TTC549 (cell line): ENCODE measurements around the gene DMXL2.
A peak's percentile ranks its signal among the peaks of the same experiment; 100 is the strongest.
"Not testable (repeated sequence)": the region's sequence is repeated elsewhere in the genome, so short reads cannot be mapped to it uniquely, and the experiment has no call there.

ENCODE experiments used
- FAIRE-seq: peaks from 2 replicates; lab custom pipeline; 2012; peaks lifted over from hg19 to GRCh38; lab: Jason Lieb, UNC

Gene DMXL2, protein sequence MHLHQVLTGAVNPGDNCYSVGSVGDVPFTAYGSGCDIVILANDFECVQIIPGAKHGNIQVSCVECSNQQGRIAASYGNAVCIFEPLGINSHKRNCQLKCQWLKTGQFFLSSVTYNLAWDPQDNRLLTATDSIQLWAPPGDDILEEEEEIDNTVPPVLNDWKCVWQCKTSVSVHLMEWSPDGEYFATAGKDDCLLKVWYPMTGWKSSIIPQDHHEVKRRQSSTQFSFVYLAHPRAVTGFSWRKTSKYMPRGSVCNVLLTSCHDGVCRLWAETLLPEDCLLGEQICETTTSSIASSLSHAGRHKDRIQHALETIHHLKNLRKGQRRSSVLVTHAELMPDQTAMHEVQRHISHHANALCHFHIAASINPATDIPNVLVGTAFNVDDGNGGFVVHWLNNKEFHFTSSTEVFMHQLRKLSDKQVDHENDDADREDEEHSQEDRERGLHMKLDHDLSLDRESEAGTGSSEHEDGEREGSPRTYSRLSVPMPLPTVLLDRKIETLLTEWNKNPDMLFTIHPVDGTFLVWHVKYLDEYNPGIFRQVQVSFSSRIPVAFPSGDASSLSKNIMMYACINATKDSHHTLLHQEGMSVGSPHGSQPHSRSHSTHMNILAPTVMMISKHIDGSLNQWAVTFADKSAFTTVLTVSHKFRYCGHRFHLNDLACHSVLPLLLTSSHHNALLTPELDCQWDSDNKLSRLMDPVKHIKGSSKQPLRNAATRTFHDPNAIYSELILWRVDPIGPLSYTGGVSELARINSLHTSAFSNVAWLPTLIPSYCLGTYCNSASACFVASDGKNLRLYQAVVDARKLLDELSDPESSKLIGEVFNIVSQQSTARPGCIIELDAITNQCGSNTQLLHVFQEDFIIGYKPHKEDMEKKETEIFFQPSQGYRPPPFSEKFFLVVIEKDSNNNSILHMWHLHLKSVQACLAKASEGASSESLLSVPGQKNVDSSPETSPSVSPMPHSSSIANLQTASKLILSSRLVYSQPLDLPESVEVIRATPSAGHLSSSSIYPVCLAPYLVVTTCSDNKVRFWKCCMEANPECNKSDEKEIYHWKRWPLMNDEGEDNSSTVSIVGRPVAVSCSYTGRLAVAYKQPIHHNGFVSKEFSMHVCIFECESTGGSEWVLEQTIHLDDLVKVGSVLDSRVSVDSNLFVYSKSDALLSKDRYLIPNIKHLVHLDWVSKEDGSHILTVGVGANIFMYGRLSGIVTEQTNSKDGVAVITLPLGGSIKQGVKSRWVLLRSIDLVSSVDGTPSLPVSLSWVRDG (N-terminal part only)

DNA sequence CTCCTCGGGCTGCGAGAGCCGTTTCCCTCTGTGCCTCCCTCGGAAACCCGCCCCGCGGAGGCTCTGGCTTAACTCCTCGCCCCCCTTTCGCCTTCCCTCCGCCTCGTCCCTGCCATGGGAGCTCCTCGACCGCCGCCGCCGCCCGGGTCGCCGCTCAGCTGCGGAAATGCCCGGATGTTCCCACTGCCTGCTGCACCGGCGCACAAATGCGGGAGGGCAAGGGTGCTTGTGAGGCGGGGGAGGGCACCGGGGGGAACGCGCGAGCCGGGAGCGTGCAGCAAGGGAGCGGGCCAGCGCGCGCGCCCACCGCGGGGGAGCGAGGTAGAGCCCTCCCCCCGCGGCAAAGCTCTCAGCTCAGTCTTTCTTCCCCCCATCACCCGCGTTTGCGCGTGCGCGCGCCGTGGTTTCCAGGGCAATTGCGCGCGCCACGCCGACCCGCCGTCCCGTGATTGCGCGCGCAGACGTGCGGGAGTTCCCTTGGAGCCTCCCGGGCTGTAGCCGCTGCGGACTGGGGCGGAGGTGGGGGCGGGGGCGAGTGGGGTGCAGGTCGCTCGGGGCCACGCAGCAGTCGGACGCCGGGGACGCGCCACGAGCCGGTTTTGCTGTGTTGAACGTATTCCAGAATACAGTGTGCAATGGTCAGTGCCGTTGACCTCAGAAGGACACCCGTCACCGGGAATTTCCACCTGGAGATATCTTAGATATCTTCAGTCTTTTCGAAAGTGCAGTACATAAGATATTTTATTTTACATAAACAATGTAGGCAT is at the start of gene DMXL2:
TSS of gene DMXL2 (minus strand) at position 168 of the 767 bp plus-strand sequence. CDS start 226 bp downstream, outside the sequence.
- no peak for FAIRE-seq

- FAIRE-seq, result no peak
Measured at GRCh38 chr15:51672155-51672687, 49.6 kb upstream of the DMXL2 start.

GRCh38 chr15:51669381-51669780 is 46.8 kb upstream of the DMXL2 start:
- FAIRE-seq, result no peak

GRCh38 chr15:51668446-51668845 is 45.9 kb upstream of the DMXL2 start:
- no peak for FAIRE-seq

DNA sequence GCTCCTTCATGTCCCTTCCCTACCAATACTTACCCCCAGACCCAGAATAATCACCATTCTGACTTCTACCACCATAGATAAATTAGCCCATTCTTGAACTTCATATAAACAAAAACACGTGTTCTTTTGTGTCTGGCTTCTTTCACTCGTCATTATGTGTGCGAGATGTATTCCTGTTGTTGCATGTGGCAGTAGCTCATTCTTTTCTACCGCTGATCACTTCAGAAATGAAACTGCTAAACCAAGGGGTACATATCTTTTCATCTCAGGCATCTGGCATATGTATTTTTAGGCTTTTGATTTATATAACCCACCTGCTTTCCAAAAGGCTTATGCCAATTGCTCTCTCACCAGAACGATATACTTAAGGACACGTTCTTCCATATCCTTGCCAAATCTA is 44.9 kb upstream of the DMXL2 start:
- FAIRE-seq, result no peak

DNA sequence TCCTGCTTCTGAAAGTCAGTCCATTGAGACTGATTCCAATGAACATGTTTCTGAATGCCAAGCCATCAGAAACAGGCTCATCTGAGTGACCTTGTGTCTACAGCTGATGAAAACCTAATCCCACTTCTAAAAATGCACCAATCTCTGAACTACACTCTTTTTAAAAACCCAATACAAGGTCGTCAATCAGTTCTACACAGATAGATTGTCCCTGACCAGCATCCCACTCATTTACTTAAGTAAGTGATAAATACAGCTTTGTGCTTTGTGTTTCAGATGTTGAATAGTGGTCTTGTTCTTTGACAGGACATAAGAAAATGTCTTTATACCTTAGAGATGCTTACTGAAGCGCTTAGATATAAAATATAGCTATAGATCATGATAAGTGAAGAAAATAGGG is 38.5 kb upstream of the DMXL2 start:
- no peak for FAIRE-seq

DNA sequence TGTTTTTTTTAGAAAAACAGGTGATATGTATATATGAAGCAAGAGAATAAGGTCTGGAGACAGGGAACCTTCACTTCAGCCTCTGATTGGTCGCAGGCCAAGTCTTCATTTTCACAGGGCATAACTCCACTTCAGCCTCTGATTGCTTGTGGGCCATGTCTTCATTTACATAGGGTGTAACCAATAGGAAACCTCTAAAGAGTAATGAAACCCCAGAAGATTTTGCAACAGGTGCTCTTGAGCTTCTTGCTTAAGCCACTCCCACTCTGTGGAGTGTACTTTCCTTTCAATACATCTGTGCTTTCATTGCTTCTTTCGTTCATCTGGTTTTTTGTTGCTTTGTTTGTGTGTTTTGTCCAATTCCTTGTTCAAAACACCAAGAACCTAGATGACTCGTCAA is 36.1 kb upstream of the DMXL2 start:
- no peak for FAIRE-seq

GRCh38 chr15:51655401-51656057 is 33.0 kb upstream of the DMXL2 start:
- FAIRE-seq, result not testable (repeated sequence)

GRCh38 chr15:51652084-51652668 is 29.6 kb upstream of the DMXL2 start:
- no peak for FAIRE-seq

DNA sequence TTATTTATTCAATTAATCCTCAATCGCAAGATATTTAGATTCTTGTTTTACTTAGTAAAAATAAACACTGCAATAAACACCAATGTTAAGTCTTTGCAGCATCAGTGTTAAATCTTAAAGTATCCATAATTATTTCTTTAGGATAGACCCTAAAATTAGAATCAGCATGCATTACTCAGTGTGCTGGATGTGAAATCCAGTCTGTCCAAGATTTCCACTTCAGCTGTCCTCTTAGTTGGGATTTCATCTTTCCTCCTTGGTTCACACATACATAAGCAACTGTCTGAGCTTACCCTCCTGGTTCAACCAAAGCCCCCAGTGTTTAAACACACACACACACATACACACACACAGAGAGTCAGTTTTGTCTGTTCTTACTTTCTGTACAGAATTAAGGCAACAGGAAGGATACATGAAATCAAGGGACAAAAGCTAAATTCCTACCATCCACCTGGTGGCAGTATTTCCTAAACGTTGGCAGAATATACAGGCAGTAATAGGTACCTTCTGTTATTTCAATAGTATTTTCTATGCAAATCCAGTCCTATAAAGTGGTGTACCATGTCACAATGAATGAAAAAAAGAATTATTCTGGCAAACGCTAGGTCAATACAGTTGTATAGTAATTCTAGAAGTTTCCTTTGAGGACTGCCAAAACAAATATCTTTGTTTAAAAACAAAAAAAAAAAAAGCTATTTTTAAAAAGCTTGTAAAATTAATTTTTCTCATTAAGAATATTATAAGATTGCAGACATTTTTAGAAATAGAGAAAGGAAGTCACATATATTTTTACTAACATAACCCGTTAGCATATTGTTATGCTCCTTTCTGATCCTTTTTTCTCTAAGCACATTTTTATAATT is 27.3 kb upstream of the DMXL2 start:
- FAIRE-seq, result peak; percentile 88

- not testable (repeated sequence) for FAIRE-seq
Measured at GRCh38 chr15:51648643-51649042, 26.1 kb upstream of the DMXL2 start.

DNA sequence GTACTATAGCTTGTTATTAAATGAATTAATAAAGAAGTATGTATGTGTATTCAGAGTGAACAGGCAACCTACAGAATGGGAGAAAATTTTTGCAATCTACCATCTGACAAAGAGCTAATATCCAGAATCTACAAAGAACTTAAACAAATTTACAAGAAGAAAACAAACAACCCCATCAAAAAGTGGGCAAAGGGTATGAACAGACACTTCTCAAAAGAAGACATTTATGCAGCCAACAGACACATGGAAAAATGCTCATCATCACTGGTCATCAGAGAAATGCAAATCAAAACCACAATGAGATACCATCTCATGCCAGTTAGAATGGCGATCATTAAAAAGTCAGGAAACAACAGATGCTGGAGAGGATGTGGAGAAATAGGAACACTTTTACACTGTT is 25.5 kb upstream of the DMXL2 start:
- not testable (repeated sequence) for FAIRE-seq

GRCh38 chr15:51647128-51647562 is 24.6 kb upstream of the DMXL2 start:
- FAIRE-seq, result no peak

GRCh38 chr15:51642696-51643095 is 20.1 kb upstream of the DMXL2 start:
- FAIRE-seq, result no peak

DNA sequence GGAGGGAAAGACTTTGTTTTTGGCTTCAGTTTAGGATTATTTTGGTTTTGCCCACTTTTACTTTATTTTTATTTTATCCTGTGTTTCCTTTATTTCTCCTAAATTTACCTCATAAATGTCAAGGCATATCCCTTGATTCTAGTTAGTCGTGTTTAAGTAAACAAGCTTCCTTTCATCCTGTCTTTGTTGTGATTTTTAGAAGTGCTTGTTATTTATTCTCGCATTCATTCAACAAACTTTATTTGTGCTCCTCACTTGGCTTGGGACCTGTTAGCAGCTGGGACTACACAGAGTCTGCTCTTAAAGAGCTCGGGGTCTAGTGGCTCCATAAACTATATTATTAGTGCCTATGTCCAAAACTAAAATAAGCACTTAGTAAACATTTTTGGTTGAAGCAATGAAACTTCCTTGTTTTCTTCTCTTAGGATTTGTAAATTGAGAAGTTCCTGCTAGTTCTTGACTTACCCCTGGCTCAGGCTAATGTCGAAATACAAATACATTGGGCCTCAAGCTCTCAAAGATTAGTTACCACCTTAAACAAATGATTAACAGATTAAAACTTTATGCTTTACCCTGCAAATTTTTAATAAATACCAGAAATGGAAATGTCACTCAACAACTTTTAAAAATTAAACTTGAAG is 19.0 kb upstream of the DMXL2 start:
- no peak for FAIRE-seq

GRCh38 chr15:51634591-51635198 is 12.1 kb upstream of the DMXL2 start:
- FAIRE-seq, result no peak

DNA sequence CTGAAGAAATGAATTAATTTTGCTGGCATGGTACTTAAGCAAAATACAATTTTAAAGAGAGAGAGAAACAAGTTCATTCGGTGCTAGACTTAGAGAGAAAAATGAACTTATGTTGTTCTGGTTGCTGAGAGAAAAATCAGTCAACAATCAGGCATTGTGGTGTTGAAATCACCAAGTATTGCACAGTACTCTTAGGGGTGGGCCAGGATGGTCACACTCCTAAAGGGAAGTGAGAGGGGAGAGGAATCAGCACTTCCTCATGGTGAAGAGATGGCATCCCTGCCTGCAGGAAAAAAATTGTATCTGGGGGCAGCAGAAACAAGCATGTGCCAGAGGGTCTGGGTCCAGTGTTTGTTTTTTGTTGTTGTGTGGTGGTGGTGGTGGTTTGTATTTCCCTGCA is 7.0 kb upstream of the DMXL2 start:
- no peak for FAIRE-seq

DNA sequence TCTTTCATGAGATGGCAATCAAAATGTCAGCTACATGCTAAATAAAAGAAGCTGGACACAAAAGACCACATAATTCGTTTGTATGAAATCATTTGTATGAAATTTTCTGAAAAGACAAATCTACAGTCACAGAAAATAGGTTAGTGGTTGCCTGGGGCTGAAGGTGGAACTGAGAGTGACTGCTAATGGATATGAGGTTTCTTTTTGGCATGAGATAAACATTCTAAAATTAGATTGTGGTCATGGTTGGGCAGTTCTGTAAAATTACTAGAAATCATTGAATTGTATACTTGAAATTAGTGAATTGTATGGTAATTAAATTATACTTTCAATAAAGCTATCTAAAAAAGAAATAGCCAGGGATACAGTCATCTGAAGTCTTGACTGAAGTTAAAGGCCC is 2.7 kb upstream of the DMXL2 start:
- no peak for FAIRE-seq
